ENCODE results near the gene TSGA10.

TSGA10 gene

GRCh38 chr2:98975611-98976010 lies 179.1 kb downstream of the TSGA10 start:
- TF ChIP-seq, protein P1, sequence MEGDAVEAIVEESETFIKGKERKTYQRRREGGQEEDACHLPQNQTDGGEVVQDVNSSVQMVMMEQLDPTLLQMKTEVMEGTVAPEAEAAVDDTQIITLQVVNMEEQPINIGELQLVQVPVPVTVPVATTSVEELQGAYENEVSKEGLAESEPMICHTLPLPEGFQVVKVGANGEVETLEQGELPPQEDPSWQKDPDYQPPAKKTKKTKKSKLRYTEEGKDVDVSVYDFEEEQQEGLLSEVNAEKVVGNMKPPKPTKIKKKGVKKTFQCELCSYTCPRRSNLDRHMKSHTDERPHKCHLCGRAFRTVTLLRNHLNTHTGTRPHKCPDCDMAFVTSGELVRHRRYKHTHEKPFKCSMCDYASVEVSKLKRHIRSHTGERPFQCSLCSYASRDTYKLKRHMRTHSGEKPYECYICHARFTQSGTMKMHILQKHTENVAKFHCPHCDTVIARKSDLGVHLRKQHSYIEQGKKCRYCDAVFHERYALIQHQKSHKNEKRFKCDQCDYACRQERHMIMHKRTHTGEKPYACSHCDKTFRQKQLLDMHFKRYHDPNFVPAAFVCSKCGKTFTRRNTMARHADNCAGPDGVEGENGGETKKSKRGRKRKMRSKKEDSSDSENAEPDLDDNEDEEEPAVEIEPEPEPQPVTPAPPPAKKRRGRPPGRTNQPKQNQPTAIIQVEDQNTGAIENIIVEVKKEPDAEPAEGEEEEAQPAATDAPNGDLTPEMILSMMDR (conservative IDR thresholded peaks at IDR 0.05; ENCODE audit: low read depth, low read length) = no peak
- no peak for DNase-seq (ENCODE audit: low read depth)

GRCh38 chr2:98972582-98973167 lies 182.1 kb downstream of the TSGA10 start:
- no peak for DNase-seq (ENCODE audit: low read depth)
- TF ChIP-seq, protein P1 (conservative IDR thresholded peaks at IDR 0.05; ENCODE audit: low read depth, low read length) = no peak
- H3K4me3 ChIP-seq (ENCODE audit: low read length) = no peak overlapping the region

More at GRCh38 chr2:98975611-98976010, 179.1 kb downstream of the TSGA10 start:
- no peak overlapping the region for H3K4me3 ChIP-seq (ENCODE audit: low read length)

DNA sequence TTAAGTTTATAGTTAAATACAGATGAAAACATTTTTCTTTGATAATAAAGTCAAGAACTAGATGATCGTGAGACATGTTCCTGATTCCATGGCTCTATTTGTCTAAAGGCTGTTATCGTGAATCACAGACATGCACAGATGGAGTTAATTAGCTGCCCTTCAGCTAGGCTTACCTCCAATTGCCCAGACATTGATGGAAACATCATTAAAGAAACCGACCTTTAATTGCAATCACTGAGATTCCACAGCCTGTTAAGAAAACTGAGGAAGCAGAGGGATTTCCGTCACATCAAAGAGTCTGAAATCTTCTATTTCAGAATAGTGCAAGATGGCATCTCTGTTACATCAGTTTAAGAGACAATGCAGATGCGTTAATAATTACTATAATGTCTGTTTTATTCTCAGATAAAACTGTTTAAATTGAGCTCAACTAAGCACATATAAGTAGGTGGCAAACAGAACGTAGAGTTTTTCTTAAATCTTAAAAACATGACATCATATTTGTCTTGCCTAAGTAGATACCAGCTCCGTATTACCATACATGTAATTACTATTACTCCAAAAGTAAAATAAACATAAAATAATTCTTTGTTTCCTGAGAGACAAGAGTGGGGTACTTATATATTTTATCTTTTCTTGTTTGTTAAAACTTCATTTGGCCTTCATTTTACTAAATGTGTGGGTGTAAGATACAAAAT lies 194.8 kb downstream of the TSGA10 start:
- TF ChIP-seq, protein P1 (conservative IDR thresholded peaks at IDR 0.05; ENCODE audit: low read depth, low read length) = no peak
- no peak overlapping the region for H3K4me3 ChIP-seq (ENCODE audit: low read length)
- no peak for DNase-seq (ENCODE audit: low read depth)

DNA sequence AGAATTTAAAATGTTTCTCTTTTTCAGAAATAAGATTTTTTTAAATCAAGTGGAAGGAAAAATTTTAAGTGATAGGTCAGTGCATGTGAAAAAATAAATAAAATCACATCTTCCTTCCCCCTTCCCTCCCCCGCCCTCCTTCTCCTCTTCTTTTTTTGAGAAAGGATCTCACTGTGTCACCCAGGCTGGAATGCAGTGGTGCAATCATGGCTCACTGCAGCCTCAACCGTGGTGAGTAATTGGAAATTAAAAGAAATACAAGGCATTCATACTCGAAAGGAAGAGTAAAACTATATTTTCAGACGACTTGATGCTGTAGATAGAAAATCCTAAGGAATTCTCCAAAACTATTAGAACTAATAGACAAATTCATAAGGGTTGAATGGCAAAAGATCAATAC lies 201.8 kb downstream of the TSGA10 start:
- TF ChIP-seq, protein P1 (conservative IDR thresholded peaks at IDR 0.05; ENCODE audit: low read depth, low read length) = no peak
- DNase-seq (ENCODE audit: low read depth) = no peak
- H3K4me3 ChIP-seq (ENCODE audit: low read length) = no peak overlapping the region

DNA sequence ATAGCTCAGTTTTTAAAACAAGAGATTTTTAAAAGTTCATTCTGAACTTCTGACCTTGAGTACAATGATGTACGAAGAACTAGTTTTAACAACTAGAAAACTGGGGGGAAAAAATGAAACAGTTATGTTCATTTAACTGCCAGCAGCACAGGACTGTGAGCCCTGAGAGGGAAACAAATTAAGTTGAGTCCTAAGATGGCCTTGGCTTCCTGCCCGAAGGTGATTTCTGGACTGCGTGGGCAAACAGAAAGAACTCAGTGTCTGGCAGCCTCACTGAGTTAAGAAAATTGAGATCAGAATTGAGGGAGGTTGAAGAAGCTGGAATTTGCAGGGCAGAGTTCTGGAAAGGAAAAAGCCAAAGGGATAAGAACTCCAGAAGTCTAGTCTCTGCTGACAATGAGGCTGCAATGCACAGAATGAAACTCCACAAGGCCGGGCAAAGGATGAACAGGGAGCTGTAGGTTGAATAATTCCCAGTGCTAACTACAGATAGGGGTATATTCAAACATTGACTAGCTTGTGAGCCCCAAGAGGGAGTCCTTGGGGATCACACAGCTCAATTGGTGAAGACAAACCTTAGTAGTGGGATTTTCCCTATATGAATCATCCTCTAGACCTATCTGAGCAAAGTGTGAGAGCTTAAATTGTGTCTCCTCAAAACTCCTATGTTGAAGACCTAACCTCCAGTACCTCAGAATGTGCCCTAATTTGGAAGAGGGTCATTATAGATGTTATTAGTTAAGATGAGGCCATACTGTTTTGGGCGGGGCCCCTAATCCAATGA lies 205.6 kb downstream of the TSGA10 start:
- DNase-seq (ENCODE audit: low read depth) = peak; percentile 36
- TF ChIP-seq, protein P1 (conservative IDR thresholded peaks at IDR 0.05; ENCODE audit: low read depth, low read length) = no peak
- no peak overlapping the region for H3K4me3 ChIP-seq (ENCODE audit: low read length)

GRCh38 chr2:98947554-98947953 lies 207.2 kb downstream of the TSGA10 start:
- no peak for DNase-seq (ENCODE audit: low read depth)

More at GRCh38 chr2:98947554-98947953, 207.2 kb downstream of the TSGA10 start:
- TF ChIP-seq, protein P1 (conservative IDR thresholded peaks at IDR 0.05; ENCODE audit: low read depth, low read length) = no peak
- no peak overlapping the region for H3K4me3 ChIP-seq (ENCODE audit: low read length)

Measured in retinal pigment epithelial cell (primary cell).